Endodermal cell (in vitro differentiated cells): ENCODE results near the gene SLC24A4. TPM values are rescaled to one million over a fixed set of nuclear protein-coding genes. Genes with fewer than 3 reads are reported as not detected.
"Not testable (repeated sequence)": the region's sequence is repeated elsewhere in the genome, so short reads cannot be mapped to it uniquely, and the experiment has no call there.

Source experiments
- DNase-seq: peaks from one replicate; pipeline ENCODE4 v3.0.0-alpha.2; 2017
- H3K27ac ChIP-seq: 2 replicates; pipeline ENCODE4 v1.5.1; 2013; ENCODE audit warnings: mild to moderate bottlenecking, low read depth, low read length, moderate library complexity
- H3K27me3 ChIP-seq: 2 replicates; pipeline ENCODE4 v1.6.1; 2013; ENCODE audit warnings: mild to moderate bottlenecking, low read length, moderate library complexity; ENCODE audit not compliant: insufficient read depth, control insufficient read depth, poor library complexity, severe bottlenecking
- H3K36me3 ChIP-seq: 2 replicates; pipeline ENCODE4 v1.7.0; 2013; ENCODE audit warnings: mild to moderate bottlenecking, low read length, moderate library complexity; ENCODE audit not compliant: control insufficient read depth, insufficient read depth
- H3K4me1 ChIP-seq: one replicate; pipeline ENCODE4 v1.7.0; 2013; ENCODE audit warnings: low read length; ENCODE audit not compliant: control insufficient read depth, insufficient read depth
- H3K4me3 ChIP-seq: 2 replicates; pipeline ENCODE4 v1.5.1; 2013; ENCODE audit warnings: mild to moderate bottlenecking, low read length, moderate library complexity
- H3K9ac ChIP-seq: 2 replicates; pipeline ENCODE4 v1.6.1; 2013; ENCODE audit warnings: mild to moderate bottlenecking, low read length, moderate library complexity; ENCODE audit not compliant: poor library complexity, severe bottlenecking; ENCODE audit errors: extremely low read depth
- H3K9me3 ChIP-seq: 2 replicates; pipeline ENCODE4 v1.6.1; 2013; ENCODE audit warnings: mild to moderate bottlenecking, low read length, moderate library complexity; ENCODE audit not compliant: control insufficient read depth
- H3K27ac Mint-ChIP-seq: 2 replicates; pipeline ENCODE4 v1.8.0; 2020; ENCODE audit warnings: mixed read lengths
- H3K27me3 Mint-ChIP-seq: 2 replicates; pipeline ENCODE4 v1.8.0; 2021; ENCODE audit warnings: mild to moderate bottlenecking, mixed read lengths; ENCODE audit not compliant: insufficient read depth
- H3K36me3 Mint-ChIP-seq: 2 replicates; pipeline ENCODE4 v1.8.0; 2020; ENCODE audit warnings: low read depth, mixed read lengths
- H3K4me1 Mint-ChIP-seq: 2 replicates; pipeline ENCODE4 v1.8.0; 2020; ENCODE audit warnings: mixed read lengths
- H3K4me3 Mint-ChIP-seq: 2 replicates; pipeline ENCODE4 v1.8.0; 2020; ENCODE audit warnings: mild to moderate bottlenecking, moderate library complexity, mixed read lengths
- H3K9me3 Mint-ChIP-seq: 2 replicates; pipeline ENCODE4 v1.8.0; 2020; ENCODE audit warnings: mild to moderate bottlenecking, mixed read lengths
- WGBS, 2 experiments: methylation state at CpG; one replicate each; pipeline versions ENCODE4 v1.1.5 to v1.1.7; 2013; ENCODE audit warnings: missing lambda C conversion rate in 2 of 2, mixed read lengths in 1 of 2; ENCODE audit not compliant: insufficient coverage in 1 of 2, insufficient read length in 1 of 2; 5-methylcytosine and 5-hydroxymethylcytosine counted together
- total RNA-seq, 2 donors: library from RNA; stranded (reverse); fragmentation: NEBNext Ultra II Directional in 1 of 2; extraction: Animal tissue kit (Norgen Biotek cat#: 25700) in 1 of 2; gene quantifications; 2 replicates in 1 of 2; 3 replicates in 1 of 2; pipeline ENCODE4 v1.2.1, GENCODE V29; 2021
- TF ChIP-seq, protein P1 (sequence below): fragments of 200-600 bp; sonication (generic); conservative IDR thresholded peaks from 2 replicates; pipeline ENCODE4 v1.5.0; 2021; ENCODE audit warnings: antibody characterized with exemption, mild to moderate bottlenecking

The SLC24A4 gene
- total RNA-seq, 2 donors from 2014 or later: 0.09 to 0.29 TPM

DNA sequence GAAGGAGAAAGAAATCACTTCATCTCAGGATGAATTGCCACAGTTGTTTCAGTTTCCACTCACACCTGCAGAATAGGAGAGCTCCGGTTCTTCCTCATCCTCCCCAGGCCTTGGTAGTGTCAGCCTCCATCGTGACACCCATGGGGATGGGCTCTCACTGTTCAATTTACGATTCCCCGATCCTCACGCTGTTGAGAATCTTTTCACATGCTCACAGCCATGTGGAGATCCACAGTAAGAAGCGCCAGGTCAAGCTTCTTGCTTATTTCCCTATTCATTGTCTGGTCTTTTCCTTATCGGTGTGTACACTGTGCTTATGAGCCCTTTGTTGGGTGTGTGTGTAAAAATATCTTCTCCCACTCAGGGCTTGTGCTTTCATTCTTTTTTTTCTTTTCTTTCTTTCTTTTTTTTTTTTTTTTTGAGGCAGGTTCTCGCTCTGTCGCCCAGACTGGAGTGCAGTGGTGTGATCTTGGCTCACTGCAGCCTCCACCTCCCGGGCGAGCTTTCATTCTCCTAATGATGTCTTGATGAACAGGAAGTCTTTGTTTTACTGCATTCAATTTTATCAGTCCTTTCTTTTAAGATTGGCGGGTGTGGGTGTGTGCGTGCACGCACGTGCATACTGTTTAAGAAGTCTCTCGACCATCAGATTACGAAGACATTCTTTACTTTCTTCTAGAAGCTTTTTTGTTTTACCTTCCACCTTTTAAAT lies 212.1 kb downstream of the SLC24A4 start:
- Histone ChIP-seq H3K9me3 (no peaks in the 10 kb centered on the region), H3K9ac (no peak overlapping the region), H3K4me1 (no peaks in the 10 kb centered on the region), H3K27me3 (no peaks in the 10 kb centered on the region), H3K4me3 (no peak overlapping the region), H3K27ac (no peak overlapping the region), H3K36me3 (no peaks in the 10 kb centered on the region)
- no peaks in the 10 kb centered on the region for H3K9me3 Mint-ChIP-seq
- no peak for DNase-seq
- H3K36me3 Mint-ChIP-seq: no peaks in the 10 kb centered on the region
- no peak overlapping the region for H3K4me3 Mint-ChIP-seq
- H3K4me1 Mint-ChIP-seq: no peaks in the 10 kb centered on the region
- H3K27ac Mint-ChIP-seq: no peak overlapping the region
- no peaks in the 10 kb centered on the region for H3K27me3 Mint-ChIP-seq
- 88 to 90% methylated on average over 7 to 15 of the region's 17 CpGs for WGBS, 2 experiments
- TF ChIP-seq, protein P1, sequence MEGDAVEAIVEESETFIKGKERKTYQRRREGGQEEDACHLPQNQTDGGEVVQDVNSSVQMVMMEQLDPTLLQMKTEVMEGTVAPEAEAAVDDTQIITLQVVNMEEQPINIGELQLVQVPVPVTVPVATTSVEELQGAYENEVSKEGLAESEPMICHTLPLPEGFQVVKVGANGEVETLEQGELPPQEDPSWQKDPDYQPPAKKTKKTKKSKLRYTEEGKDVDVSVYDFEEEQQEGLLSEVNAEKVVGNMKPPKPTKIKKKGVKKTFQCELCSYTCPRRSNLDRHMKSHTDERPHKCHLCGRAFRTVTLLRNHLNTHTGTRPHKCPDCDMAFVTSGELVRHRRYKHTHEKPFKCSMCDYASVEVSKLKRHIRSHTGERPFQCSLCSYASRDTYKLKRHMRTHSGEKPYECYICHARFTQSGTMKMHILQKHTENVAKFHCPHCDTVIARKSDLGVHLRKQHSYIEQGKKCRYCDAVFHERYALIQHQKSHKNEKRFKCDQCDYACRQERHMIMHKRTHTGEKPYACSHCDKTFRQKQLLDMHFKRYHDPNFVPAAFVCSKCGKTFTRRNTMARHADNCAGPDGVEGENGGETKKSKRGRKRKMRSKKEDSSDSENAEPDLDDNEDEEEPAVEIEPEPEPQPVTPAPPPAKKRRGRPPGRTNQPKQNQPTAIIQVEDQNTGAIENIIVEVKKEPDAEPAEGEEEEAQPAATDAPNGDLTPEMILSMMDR: no peak

DNA sequence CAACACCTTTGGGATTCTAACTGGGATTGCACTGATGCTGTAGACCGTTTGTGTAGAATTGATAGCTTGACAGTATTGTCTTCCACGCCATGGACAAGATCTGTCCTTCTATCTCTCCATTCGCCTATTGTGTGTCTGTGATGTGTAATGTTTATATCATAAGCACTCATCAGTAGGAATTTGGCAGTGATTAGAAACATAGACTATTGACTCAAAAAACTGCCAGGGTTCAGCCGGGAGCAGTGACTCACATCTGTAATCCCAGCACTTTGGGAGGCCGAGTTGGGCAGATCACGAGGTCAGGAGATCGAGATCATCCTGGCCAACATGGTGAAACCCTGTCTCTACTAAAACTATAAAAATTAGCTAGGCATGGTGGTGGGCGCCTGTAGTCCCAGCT lies 213.3 kb downstream of the SLC24A4 start:
- not testable (repeated sequence) for H3K4me3 Mint-ChIP-seq, H3K27ac Mint-ChIP-seq, H3K9me3 Mint-ChIP-seq, H3K36me3 Mint-ChIP-seq, H3K27me3 Mint-ChIP-seq, H3K4me3 ChIP-seq, H3K36me3 ChIP-seq, H3K9me3 ChIP-seq, H3K9ac ChIP-seq, DNase-seq, H3K4me1 ChIP-seq, H3K27ac ChIP-seq, H3K27me3 ChIP-seq, H3K4me1 Mint-ChIP-seq
- 81 to 91% methylated on average over 6 to 7 of the region's 8 CpGs for WGBS, 2 experiments

DNA sequence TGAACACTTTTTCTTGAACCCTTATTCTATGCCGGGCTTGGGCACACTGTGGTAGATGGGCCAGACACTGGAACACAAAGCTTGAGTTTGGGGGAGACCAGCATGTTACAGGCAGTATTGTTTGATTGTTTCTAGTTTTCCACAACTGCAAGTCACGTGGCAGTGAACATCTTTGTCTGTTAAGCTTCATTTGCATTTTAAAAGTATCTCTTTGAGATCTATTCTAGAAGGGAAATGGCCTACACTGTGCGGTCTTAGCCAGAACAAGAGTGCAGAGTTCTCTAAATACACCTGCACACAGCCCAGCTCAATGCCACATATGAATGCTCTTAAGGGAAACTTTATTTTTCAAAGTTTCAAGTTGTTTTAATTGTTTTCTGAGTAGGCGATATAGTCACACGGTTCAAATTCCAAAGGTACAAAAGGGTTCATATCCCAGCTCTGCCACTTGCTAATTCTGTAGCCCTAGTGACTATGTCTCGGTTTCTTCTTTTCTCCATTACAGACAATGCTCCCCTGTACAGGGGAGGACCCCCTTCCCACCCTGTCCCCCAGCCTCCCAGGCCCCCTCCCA lies 215.5 kb downstream of the SLC24A4 start:
- Histone ChIP-seq H3K9me3 (no peaks in the 10 kb centered on the region), H3K36me3 (no peaks in the 10 kb centered on the region), H3K4me1 (no peaks in the 10 kb centered on the region), H3K9ac (no peak overlapping the region), H3K4me3 (no peak overlapping the region), H3K27me3 (no peaks in the 10 kb centered on the region), H3K27ac (no peak overlapping the region)
- H3K36me3 Mint-ChIP-seq: no peaks in the 10 kb centered on the region
- H3K9me3 Mint-ChIP-seq: no peaks in the 10 kb centered on the region
- DNase-seq: no peak
- TF ChIP-seq, protein P1: no peak
- no peak overlapping the region for H3K4me3 Mint-ChIP-seq
- WGBS, 2 experiments: 80 to 83% methylated on average over 1 to 6 of the region's 6 CpGs
- H3K27me3 Mint-ChIP-seq: no peaks in the 10 kb centered on the region
- H3K4me1 Mint-ChIP-seq: no peaks in the 10 kb centered on the region
- H3K27ac Mint-ChIP-seq: no peak overlapping the region
